Measurements from ENCODE around the gene P2RY1. TPM values are rescaled to one million over a fixed set of nuclear protein-coding genes. Genes with fewer than 3 reads are reported as not detected.
"Not testable (repeated sequence)": the region's sequence is repeated elsewhere in the genome, so short reads cannot be mapped to it uniquely, and the experiment has no call there.

P2RY1 gene
- total and polyA plus RNA-seq, 9 of the 15 experiments (the other 6 are each of a cell fraction or from before 2014, with no cell fraction given) = 6.0 to 27.9 (median 18.4) TPM

GRCh38 chr3:152847599-152847998 lies 12.7 kb downstream of the P2RY1 start:
- H2AFZ ChIP-seq (ENCODE audit: low read depth, low read length); H3K9ac ChIP-seq (ENCODE audit: insufficient read depth in 1 of 2, low read depth in 2 of 2, low read length in 2 of 2); H3K4me2 ChIP-seq (ENCODE audit: insufficient read depth, low read length); H3K4me3 ChIP-seq; H3K36me3 ChIP-seq (ENCODE audit: control insufficient read depth, insufficient read depth, low read length); BruUV-seq (replicated peaks); H3K9me1 ChIP-seq (ENCODE audit: control insufficient read depth, insufficient read depth, low read length); POLR2A ChIA-PET; FAIRE-seq; H3K27me3 ChIP-seq (ENCODE audit: control insufficient read depth in 2 of 2, insufficient read depth in 2 of 2, low read length in 2 of 2); intact Hi-C loops (cut with micrococcal nuclease); H3K27ac ChIP-seq (ENCODE audit: extremely low read depth, low read depth, low read length); CTCF ChIA-PET (ENCODE audit: low intra/inter-chr PET ratio); ATAC-seq; H4K20me1 ChIP-seq (replicated peaks; ENCODE audit: control insufficient read depth, insufficient read depth, low read length); DNase-seq (ENCODE audit: extremely low read depth in 1 of 4, low spot score in 3 of 4); H3K79me2 ChIP-seq (ENCODE audit: control insufficient read depth, insufficient read depth, low read length); in situ Hi-C loops (cut with MboI): not testable (repeated sequence)
- TF ChIP-seq ZNF431 (CRISPR knock-in tag; IDR thresholded peaks at IDR 0.05) = peak; percentile 97
- TF ChIP-seq, protein P1, sequence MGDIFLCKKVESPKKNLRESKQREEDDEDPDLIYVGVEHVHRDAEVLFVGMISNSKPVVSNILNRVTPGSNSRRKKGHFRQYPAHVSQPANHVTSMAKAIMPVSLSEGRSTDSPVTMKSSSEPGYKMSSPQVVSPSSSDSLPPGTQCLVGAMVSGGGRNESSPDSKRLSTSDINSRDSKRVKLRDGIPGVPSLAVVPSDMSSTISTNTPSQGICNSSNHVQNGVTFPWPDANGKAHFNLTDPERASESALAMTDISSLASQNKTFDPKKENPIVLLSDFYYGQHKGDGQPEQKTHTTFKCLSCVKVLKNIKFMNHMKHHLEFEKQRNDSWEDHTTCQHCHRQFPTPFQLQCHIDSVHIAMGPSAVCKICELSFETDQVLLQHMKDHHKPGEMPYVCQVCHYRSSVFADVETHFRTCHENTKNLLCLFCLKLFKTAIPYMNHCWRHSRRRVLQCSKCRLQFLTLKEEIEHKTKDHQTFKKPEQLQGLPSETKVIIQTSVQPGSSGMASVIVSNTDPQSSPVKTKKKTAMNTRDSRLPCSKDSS (IDR thresholded peaks at IDR 0.05; ENCODE audit: low read depth, partially characterized antibody) = peak; percentile 64
- TF ChIP-seq TRIM24 (IDR thresholded peaks at IDR 0.05) = peak; percentile 57 to 70
- TF ChIP-seq CC2D1A (IDR thresholded peaks at IDR 0.05) = peak; percentile 49; the same call in 1 of the 2 replicates
- H3K4me1 ChIP-seq (replicated peaks in 1 of 2; ENCODE audit: control insufficient read depth in 2 of 2, insufficient read depth in 2 of 2, low read length in 2 of 2) = peaks cover 0 to 26% of the 10 kb centered on the region in 2 experiments; a peak in 3 of 5 replicates
- H3K9me3 ChIP-seq (replicated peaks; ENCODE audit: control insufficient read depth, insufficient read depth, low read depth, low read length) = peaks cover 22% of the 10 kb centered on the region
- WGBS (ENCODE audit: insufficient coverage, low coverage, missing lambda C conversion rate) = 100% methylated on average over 1 of the region's 1 CpG
